Urinary bladder (tissue), 4 donors: ENCODE data around the gene TLR10. TPM values are rescaled to one million over a fixed set of nuclear protein-coding genes. Genes with fewer than 3 reads are reported as not detected.
"Not testable (repeated sequence)": the region's sequence is repeated elsewhere in the genome, so short reads cannot be mapped to it uniquely, and the experiment has no call there.

Source experiments
- DNase-seq: peaks from one replicate; pipeline ENCODE4 v3.0.0-alpha.2; 2015; ENCODE audit errors: extremely low spot score
- H3K27ac ChIP-seq: one replicate; pipeline ENCODE4 v1.5.1; 2013; ENCODE audit warnings: low read depth, mild to moderate bottlenecking, moderate library complexity
- H3K36me3 ChIP-seq: one replicate; pipeline ENCODE4 v1.6.1; 2013; ENCODE audit warnings: mild to moderate bottlenecking, moderate library complexity; ENCODE audit not compliant: insufficient read depth
- H3K4me1 ChIP-seq: one replicate; pipeline ENCODE4 v1.6.1; 2013; ENCODE audit warnings: mild to moderate bottlenecking, moderate library complexity; ENCODE audit not compliant: insufficient read depth
- H3K4me3 ChIP-seq: one replicate; pipeline ENCODE4 v1.5.1; 2013; ENCODE audit warnings: low read depth, low read length
- WGBS: extraction: QIAGEN DNeasy Blood & Tissue Kit; methylation state at CpG from one replicate; pipeline ENCODE4 v1.1.7; 2013; 5-methylcytosine and 5-hydroxymethylcytosine counted together
- polyA plus RNA-seq: library from polyadenylated mRNA; stranded (reverse); fragments of 200-250 nt; gene quantifications from one replicate; pipeline ENCODE4 v1.2.3, GENCODE V29; 2013
- total RNA-seq: library from RNA; depleted of rRNA; stranded (reverse); fragments of >200 nt; gene quantifications from one replicate; pipeline ENCODE4 v1.2.3, GENCODE V29; 2014
- donor health status: healthy with polysubstance abuse.
- donor health status: healthy.

Gene TLR10
- total and polyA plus RNA-seq, 2 donors: 0.05 to 3.0 TPM

- WGBS: 96% methylated on average over 2 of the region's 2 CpGs
- H3K27ac ChIP-seq, DNase-seq, H3K4me3 ChIP-seq, H3K36me3 ChIP-seq, H3K4me1 ChIP-seq: not testable (repeated sequence)
Observed at GRCh38 chr4:38766940-38767339, 15.8 kb downstream of the TLR10 start.

- no peak overlapping the region for H3K4me3 ChIP-seq
- H3K4me1 ChIP-seq: no peaks in the 10 kb centered on the region
- no peaks in the 10 kb centered on the region for H3K36me3 ChIP-seq
- 94% methylated on average over 3 of the region's 3 CpGs for WGBS
- no peak overlapping the region for H3K27ac ChIP-seq
- no peak for DNase-seq
Observed at GRCh38 chr4:38765382-38765781, 17.4 kb downstream of the TLR10 start.

DNA sequence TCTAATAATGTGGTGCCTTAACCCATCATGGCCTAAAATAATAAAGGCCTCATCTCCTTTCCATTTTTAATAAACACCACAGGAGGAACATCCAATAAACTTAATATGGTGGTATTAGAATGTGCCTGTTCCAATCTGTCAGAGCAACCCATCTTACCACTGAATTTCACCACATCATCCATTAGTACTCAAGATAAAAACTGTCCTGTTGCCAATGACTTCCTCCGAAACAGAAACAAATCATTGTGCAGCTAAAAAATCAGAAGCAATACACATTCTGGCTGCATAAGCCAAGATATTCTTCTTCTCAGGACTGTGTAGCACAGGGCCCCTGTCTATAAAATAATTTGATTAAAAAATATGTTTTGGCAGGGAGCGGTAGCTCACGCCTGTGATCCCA, 18.5 kb downstream of the TLR10 start:
- 91% methylated on average over 3 of the region's 3 CpGs for WGBS
- Histone ChIP-seq H3K36me3 (no peaks in the 10 kb centered on the region), H3K4me1 (no peaks in the 10 kb centered on the region), H3K27ac (no peak overlapping the region), H3K4me3 (no peak overlapping the region)
- no peak for DNase-seq

DNA sequence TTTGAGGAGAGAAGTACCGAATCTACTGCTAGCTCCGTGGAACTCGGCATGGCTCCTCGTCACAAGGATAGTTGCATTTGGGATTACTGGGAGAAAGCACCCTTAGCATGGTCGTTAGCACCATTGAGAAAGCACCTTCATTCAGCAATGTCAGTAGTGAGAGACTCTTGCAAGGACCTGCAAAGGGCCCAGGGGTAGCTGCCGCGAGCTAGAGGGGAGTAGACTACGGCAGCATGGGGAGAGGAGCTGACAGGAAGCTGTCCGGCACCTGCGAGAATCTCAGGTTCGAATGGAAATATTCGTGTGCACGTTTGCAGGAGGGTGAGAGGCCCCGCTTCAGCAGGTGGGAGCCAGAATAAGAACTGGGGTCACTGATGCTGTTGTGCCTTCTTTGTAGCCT, 20.2 kb downstream of the TLR10 start:
- no peak for DNase-seq
- Histone ChIP-seq H3K4me1 (no peaks in the 10 kb centered on the region), H3K4me3 (no peak overlapping the region), H3K36me3 (no peaks in the 10 kb centered on the region), H3K27ac (no peak overlapping the region)
- 89% methylated on average over 14 of the region's 14 CpGs for WGBS

GRCh38 chr4:38759790-38760122, 23.0 kb downstream of the TLR10 start:
- no peak for DNase-seq
- Histone ChIP-seq H3K4me3 (no peak overlapping the region), H3K27ac (no peak overlapping the region), H3K36me3 (no peaks in the 10 kb centered on the region), H3K4me1 (no peaks in the 10 kb centered on the region)
- WGBS: 87% methylated on average over 1 of the region's 1 CpG

DNA sequence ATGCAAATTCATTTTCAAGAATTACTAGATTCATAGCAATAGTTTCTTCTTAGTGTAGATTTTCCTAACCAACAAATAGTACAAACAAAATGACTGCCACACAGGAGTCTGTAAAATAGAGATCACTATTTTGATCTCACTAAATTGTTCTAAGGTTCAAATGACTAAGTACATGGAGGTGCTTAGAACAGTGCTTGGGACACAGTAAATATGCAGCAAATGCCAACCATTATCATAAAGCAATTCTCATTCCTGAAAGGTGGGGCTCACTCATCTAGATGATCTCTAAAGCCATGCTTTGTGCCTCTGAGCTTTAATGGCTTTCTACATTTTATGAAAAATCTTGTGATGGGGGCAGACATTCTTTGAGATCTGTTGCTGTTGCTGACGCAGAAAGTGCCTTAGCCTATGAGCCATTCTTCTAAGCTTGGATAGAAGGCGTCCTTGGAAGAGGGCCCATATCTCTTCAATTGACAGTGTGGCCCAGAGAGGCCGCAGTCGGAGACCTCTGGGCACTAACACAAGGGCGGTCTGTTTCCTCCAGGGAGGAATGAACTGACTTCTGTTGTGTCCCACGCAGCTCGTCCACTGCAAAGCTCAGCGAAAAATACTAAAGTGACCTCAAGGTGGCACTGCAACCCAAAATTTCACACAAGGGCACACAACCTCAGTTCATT, 23.5 kb downstream of the TLR10 start:
- Histone ChIP-seq H3K36me3 (no peaks in the 10 kb centered on the region), H3K4me3 (no peak overlapping the region), H3K27ac (no peak overlapping the region), H3K4me1 (no peaks in the 10 kb centered on the region)
- DNase-seq: peak; percentile 28
- 6% methylated on average over 8 of the region's 8 CpGs for WGBS

- 88% methylated on average over 6 of the region's 6 CpGs for WGBS
- Histone ChIP-seq H3K27ac (no peak overlapping the region), H3K4me1 (no peaks in the 10 kb centered on the region), H3K36me3 (no peaks in the 10 kb centered on the region), H3K4me3 (no peak overlapping the region)
- no peak for DNase-seq
Observed at GRCh38 chr4:38757945-38758600, 24.7 kb downstream of the TLR10 start.

GRCh38 chr4:38752941-38753806, 29.6 kb downstream of the TLR10 start:
- no peak overlapping the region for H3K27ac ChIP-seq
- no peak overlapping the region for H3K4me3 ChIP-seq
- H3K36me3 ChIP-seq: no peaks in the 10 kb centered on the region
- 29% methylated on average over 19 of the region's 19 CpGs for WGBS
- peak; percentile 82 for DNase-seq
- H3K4me1 ChIP-seq: no peaks in the 10 kb centered on the region

DNA sequence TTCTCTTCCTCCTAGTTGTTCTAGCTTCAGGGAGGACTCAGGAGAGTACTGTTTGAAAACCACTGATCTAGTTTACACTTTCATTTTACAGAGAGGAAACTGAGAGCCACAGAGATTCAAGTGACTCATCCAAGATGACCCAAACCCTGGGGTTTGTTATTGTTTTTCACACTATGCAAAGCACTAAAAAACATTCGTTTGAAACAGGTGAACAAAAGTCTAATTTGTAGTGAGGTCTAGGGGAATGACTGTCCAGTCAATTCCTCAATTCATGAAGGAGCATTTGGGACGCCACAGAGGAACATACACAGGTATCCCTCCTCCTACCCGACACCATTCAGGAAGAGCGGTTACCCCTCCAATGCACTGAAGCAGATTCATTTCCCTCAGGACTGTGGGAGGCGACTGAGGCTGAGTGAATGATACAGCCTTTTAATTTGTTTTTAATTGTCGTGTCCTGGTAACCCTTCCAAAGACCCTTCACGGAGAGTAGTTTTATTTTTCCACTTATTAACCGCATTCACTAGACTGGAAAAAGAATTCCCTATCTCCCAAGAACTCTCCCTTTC, 30.3 kb downstream of the TLR10 start:
- H3K27ac ChIP-seq: no peak overlapping the region
- 45% methylated on average over 8 of the region's 8 CpGs for WGBS
- no peak overlapping the region for H3K4me3 ChIP-seq
- DNase-seq: no peak
- no peaks in the 10 kb centered on the region for H3K36me3 ChIP-seq
- H3K4me1 ChIP-seq: no peaks in the 10 kb centered on the region

- H3K36me3 ChIP-seq: no peaks in the 10 kb centered on the region
- DNase-seq: no peak
- no peak overlapping the region for H3K27ac ChIP-seq
- H3K4me3 ChIP-seq: no peak overlapping the region
- no peaks in the 10 kb centered on the region for H3K4me1 ChIP-seq
- WGBS: 91% methylated on average over 13 of the region's 13 CpGs
Observed at GRCh38 chr4:38751341-38752010, 31.3 kb downstream of the TLR10 start.

- no peak for DNase-seq
- H3K4me1 ChIP-seq: no peaks in the 10 kb centered on the region
- no peak overlapping the region for H3K27ac ChIP-seq
- H3K4me3 ChIP-seq: no peak overlapping the region
- H3K36me3 ChIP-seq: no peaks in the 10 kb centered on the region
- 84% methylated on average over 4 of the region's 4 CpGs for WGBS
Observed at GRCh38 chr4:38749336-38749735, 33.5 kb downstream of the TLR10 start.

- Histone ChIP-seq H3K36me3 (no peaks in the 10 kb centered on the region), H3K27ac (no peak overlapping the region), H3K4me1 (no peaks in the 10 kb centered on the region), H3K4me3 (no peak overlapping the region)
- no peak for DNase-seq
Observed at GRCh38 chr4:38747629-38748028, 35.2 kb downstream of the TLR10 start.

DNA sequence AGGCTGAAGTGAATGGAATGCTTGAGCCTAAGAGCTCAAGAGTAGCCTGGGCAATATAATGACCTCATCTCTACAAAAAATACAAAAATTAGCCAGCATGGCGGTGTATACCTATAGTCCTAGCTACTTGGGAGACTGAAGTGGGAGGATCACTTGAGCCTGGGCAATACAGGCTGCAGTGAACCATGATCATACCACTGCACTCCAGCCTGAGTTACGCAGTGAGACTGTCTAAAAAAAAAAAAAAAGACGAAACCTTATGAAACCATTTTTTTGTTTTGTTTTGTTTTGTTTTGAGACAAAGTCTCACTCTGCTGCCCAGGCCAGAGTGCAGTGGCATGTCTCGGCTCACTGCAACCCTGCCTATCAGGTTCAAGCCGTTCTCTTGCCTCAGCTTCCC, 36.9 kb downstream of the TLR10 start:
- H3K4me1 ChIP-seq: no peaks in the 10 kb centered on the region
- H3K36me3 ChIP-seq: no peaks in the 10 kb centered on the region
- no peak overlapping the region for H3K27ac ChIP-seq
- WGBS: 97% methylated on average over 5 of the region's 5 CpGs
- no peak for DNase-seq
- no peak overlapping the region for H3K4me3 ChIP-seq
